ENCODE data around the gene CTH. TPM values are rescaled to one million over a fixed set of nuclear protein-coding genes. Genes with fewer than 3 reads are reported as not detected.
"Not testable (repeated sequence)": the region's sequence is repeated elsewhere in the genome, so short reads cannot be mapped to it uniquely, and the experiment has no call there.

CTH gene
- polyA plus RNA-seq, 1 of the 3 experiments (the other 2 are of a cell fraction): 3.9 TPM

GRCh38 chr1:70367397-70367796 lies 43.7 kb upstream of the CTH start:
- CTCF ChIA-PET; H3F3A ChIP-seq (replicated peaks; ENCODE audit: insufficient read depth); POLR2A ChIA-PET: not testable (repeated sequence)

GRCh38 chr1:70371586-70371985 lies 39.5 kb upstream of the CTH start:
- H3K9me2 ChIP-seq; H3K27me3 ChIP-seq (ENCODE audit: insufficient read depth); H3K36me3 ChIP-seq (replicated peaks in 1 of 2; ENCODE audit: control insufficient read depth in 1 of 2, insufficient read depth in 2 of 2, low read length in 1 of 2); DNase-seq; H3K9me3 ChIP-seq; H3K9ac ChIP-seq; H2AFZ ChIP-seq (ENCODE audit: low read depth); H4K20me1 ChIP-seq (ENCODE audit: insufficient read depth); H3K27ac ChIP-seq (ENCODE audit: low read depth in 2 of 2, low read length in 1 of 2); H3F3A ChIP-seq (replicated peaks; ENCODE audit: insufficient read depth); H3K4me3 ChIP-seq (ENCODE audit: low read depth in 2 of 2, low read length in 1 of 2); H3K4me2 ChIP-seq; H3K79me2 ChIP-seq (ENCODE audit: insufficient read depth); POLR2A ChIA-PET; H3K4me1 ChIP-seq (ENCODE audit: control insufficient read depth in 1 of 2, insufficient read depth in 2 of 2, low read depth in 1 of 2, low read length in 1 of 2): not testable (repeated sequence)
- CTCF ChIA-PET: interaction anchor here (0.6 to 1.6 kb wide), 2 partner anchors 13 to 22 kb away, joined by 3 read pairs; no protein-coding TSS in a partner anchor
- WGBS (ENCODE audit: low lambda C conversion rate): 94% methylated on average over 3 of the region's 3 CpGs

More at GRCh38 chr1:70367397-70367796, 43.7 kb upstream of the CTH start:
- not testable (repeated sequence) for H3K27ac ChIP-seq (ENCODE audit: low read depth in 2 of 2, low read length in 1 of 2); H3K9me2 ChIP-seq; H3K9ac ChIP-seq; H3K4me1 ChIP-seq (ENCODE audit: control insufficient read depth in 1 of 2, insufficient read depth in 2 of 2, low read depth in 1 of 2, low read length in 1 of 2); DNase-seq; H3K9me3 ChIP-seq; H2AFZ ChIP-seq (ENCODE audit: low read depth); H4K20me1 ChIP-seq (ENCODE audit: insufficient read depth); H3K27me3 ChIP-seq (ENCODE audit: insufficient read depth); H3K4me3 ChIP-seq (ENCODE audit: low read depth in 2 of 2, low read length in 1 of 2); H3K36me3 ChIP-seq (replicated peaks in 1 of 2; ENCODE audit: control insufficient read depth in 1 of 2, insufficient read depth in 2 of 2, low read length in 1 of 2); H3K79me2 ChIP-seq (ENCODE audit: insufficient read depth); H3K4me2 ChIP-seq
- WGBS (ENCODE audit: low lambda C conversion rate): 75% methylated on average over 5 of the region's 5 CpGs

GRCh38 chr1:70372426-70372825 lies 38.6 kb upstream of the CTH start:
- Histone ChIP-seq H3K4me2 (no peak overlapping the region), H3F3A (replicated peaks; ENCODE audit: insufficient read depth) (no peaks in the 10 kb centered on the region), H3K4me1 (ENCODE audit: control insufficient read depth in 1 of 2, insufficient read depth in 2 of 2, low read depth in 1 of 2, low read length in 1 of 2) (no peaks in the 10 kb centered on the region), H3K79me2 (ENCODE audit: insufficient read depth) (no peaks in the 10 kb centered on the region), H3K9me2 (no peaks in the 10 kb centered on the region), H3K36me3 (replicated peaks in 1 of 2; ENCODE audit: control insufficient read depth in 1 of 2, insufficient read depth in 2 of 2, low read length in 1 of 2) (no peaks in the 10 kb centered on the region), H3K27me3 (ENCODE audit: insufficient read depth) (no peaks in the 10 kb centered on the region), H3K27ac (ENCODE audit: low read depth in 2 of 2, low read length in 1 of 2) (no peak overlapping the region), H3K9ac (no peak overlapping the region), H4K20me1 (ENCODE audit: insufficient read depth) (no peaks in the 10 kb centered on the region), H3K4me3 (ENCODE audit: low read depth in 2 of 2, low read length in 1 of 2) (no peak overlapping the region), H3K9me3 (no peaks in the 10 kb centered on the region), H2AFZ (ENCODE audit: low read depth) (no peak overlapping the region)
- CTCF ChIA-PET: no interaction called here
- 71% methylated on average over 4 of the region's 4 CpGs for WGBS (ENCODE audit: low lambda C conversion rate)
- POLR2A ChIA-PET: no interaction called here
- no peak for DNase-seq
- no peak for TF ChIP-seq PBX3 (IDR thresholded peaks at IDR 0.05)
- no peak for TF ChIP-seq EP300 (IDR thresholded peaks at IDR 0.05; ENCODE audit: borderline replicate concordance in 1 of 2, low read depth in 1 of 2, low read length in 1 of 2)
- no peak for TF ChIP-seq RXRA (IDR thresholded peaks at IDR 0.05; ENCODE audit: borderline replicate concordance, low read depth)
- TF ChIP-seq RFX5 (IDR thresholded peaks at IDR 0.05; ENCODE audit: low read length): no peak
- no peak for TF ChIP-seq IRF3 (IDR thresholded peaks at IDR 0.05; ENCODE audit: low read depth, low read length)
- no peak for TF ChIP-seq FOSL2 (IDR thresholded peaks at IDR 0.05; ENCODE audit: borderline replicate concordance, low read depth)
- no peak for TF ChIP-seq RAD21 (IDR thresholded peaks at IDR 0.05; ENCODE audit: low read length)
- TF ChIP-seq CHD2 (IDR thresholded peaks at IDR 0.05; ENCODE audit: low read length, partially characterized antibody): no peak
- no peak for TF ChIP-seq NFIC (IDR thresholded peaks at IDR 0.05; ENCODE audit: borderline replicate concordance)
- TF ChIP-seq FOXM1 (IDR thresholded peaks at IDR 0.05; ENCODE audit: low read depth): no peak
- no peak for TF ChIP-seq YY1 (IDR thresholded peaks at IDR 0.05; ENCODE audit: low read depth)
- no peak for TF ChIP-seq EZH2phosphoT487 (IDR thresholded peaks at IDR 0.05; ENCODE audit: borderline replicate concordance, low read depth)
- no peak for TF ChIP-seq TAF1 (IDR thresholded peaks at IDR 0.05; ENCODE audit: borderline replicate concordance, low read depth, low read length)
- no peak for TF ChIP-seq ZBTB33 (IDR thresholded peaks at IDR 0.05; ENCODE audit: borderline replicate concordance, low read depth)
- no peak for TF ChIP-seq USF2 (IDR thresholded peaks at IDR 0.05; ENCODE audit: borderline replicate concordance, low read depth, low read length)
- no peak for TF ChIP-seq NRF1 (IDR thresholded peaks at IDR 0.05; ENCODE audit: low read depth, low read length)
- no peak for TF ChIP-seq FOXJ3 (CRISPR knock-in tag; IDR thresholded peaks at IDR 0.05)

All from SK-N-SH (cell line).